NOMO-1 treated with dmso at 0.1 percent for 144 hours (cell line): Measurements from ENCODE around the gene BRD1.

Source experiments
- DNase-seq: peaks from one replicate; lab custom pipeline; 2025; ENCODE audit not compliant: unreplicated experiment; lab: John Stamatoyannopoulos, UW

The BRD1 gene

DNA sequence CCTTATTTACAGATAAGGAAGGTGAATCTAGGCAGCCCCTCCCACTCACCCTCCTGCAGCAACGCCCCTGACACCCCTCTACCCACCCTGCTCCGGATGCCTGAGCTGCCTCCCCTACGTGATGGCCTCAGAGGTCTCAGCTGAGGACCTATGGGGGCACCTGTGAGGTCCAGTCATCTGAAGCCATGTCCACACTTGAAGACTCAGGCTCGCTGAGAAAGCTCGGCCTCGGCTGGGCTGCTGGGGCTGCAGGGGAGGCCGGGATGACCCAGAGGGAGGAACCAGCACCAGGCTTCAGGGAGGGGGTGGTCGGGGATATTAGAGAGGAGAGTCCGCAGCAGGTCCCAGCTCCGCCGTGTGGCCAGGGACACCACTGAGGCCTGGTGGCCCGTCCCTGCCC is 92.8 kb downstream of the BRD1 start:
- no peak for DNase-seq

DNA sequence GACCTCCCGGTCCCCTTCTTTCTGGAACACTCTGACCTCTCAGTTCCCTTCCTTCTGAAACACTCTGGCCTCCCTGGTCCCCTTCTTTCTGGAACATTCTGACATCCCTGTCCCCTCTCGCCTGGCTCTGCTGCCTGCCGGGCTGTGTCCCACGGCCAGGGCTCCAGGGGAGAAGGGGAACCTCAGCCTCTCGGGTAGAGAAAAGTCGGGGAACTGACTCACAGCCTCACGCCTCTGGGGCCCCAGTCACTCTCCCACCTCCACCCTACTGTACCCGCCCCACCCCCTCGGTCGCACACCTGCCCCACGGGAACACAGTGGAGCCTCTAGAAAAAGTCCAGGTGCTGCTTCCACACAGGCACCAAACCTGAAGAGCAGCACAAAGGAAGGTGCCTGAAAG is 93.3 kb downstream of the BRD1 start:
- no peak for DNase-seq

DNA sequence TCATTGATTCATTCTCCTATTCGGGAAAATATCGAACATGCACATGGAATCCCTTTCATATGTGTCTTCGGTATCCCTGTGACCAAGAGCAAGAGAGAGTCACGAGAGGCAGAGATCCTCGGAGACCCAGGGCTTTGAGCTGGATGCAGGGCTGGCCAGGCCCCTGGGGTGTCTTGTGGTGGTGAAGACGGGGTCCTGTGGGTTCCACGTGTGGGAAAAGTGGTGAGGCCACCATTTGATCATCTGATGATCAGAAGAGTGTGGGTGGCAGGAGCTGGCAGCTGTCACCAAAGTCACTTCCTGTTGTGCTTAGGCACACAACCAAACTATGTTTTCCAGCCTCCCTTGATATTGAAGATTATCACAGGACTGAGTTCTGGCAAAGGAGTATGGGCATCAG is 94.0 kb downstream of the BRD1 start:
- no peak for DNase-seq

DNA sequence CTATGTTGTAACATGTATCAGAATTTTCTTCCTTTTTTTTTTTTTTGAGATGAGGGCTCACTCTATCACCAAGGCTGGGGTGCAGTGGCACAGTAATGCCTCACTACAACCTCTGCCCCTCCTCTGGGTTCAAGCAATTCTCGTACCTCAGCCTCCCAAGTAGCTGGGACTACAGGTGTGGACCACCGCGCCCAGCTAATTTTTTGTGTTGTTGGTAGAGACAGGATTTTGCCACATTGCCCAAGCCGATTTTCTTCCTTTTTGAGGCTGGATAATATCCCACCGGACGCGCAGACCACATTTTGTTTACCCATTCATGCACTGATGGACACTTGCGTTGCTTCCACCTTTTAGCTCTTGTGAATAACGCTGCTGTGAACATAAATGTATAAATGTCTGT is 97.0 kb downstream of the BRD1 start:
- no peak for DNase-seq

DNA sequence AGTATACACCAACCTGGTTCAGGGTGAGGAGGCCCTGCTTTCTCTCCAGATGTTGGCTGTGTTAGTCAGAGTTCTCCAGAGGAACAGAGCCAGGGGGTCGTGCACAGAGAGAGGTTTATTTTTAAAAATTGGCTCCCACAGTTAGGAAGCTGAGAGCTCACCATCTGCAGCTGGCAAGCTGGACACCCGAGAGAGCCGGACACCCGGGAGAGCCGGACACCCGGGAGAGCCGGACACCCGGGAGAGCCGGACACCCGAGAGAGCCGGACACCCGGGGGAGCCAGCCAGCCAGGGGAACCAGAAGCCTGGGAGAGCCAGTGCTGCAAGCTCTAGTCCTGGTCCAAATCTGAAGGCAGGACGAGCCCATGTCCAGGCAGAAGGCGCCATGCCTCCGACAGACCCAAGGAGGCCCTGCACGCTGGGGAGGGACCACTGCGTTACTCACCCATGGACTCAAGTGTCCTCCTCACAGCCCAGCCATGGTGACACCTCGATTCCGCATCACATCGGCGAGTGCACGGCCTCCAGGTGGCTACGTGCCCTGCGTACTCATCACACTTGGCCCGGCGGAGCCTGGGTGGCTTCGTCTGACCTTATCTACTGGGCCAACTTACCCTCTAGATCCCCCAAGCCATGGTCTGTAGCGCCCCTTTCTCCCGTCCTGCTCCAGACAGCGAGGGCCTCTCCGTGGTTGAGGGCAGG is 99.0 kb downstream of the BRD1 start:
- DNase-seq, result no peak

DNA sequence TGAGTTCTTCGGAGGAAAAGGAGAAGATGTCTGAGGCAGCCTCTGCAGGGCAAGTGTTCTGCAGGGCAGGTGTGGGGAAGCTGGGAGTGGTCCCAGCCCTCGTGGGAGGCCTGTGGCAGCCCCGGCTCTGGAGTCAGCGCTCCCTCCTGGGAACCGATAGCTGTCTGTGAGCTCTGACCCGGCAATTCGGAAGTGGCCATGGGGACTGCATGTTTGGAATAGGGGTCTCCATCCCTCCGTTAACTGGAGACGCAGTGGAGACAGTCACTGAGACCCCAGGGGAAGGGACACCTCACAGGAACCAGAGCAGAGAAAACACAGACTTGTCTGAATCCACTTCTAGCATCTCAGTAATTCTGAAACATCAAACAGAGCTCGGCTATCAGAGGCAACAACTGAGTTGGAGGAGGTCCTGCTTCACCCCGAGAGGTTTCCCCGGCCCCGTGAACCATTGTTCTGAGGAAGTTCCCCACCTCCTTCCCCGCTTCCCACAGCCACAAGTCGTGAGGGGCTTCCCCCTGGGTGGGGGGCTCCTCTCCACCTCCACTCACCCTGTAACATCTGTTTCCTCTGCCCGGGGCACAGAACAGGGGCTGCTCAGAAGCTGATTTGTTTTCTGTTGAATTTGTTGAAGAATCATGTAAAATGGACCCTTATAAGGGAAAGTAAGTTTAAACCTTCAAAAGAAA is 99.6 kb downstream of the BRD1 start:
- no peak for DNase-seq

DNA sequence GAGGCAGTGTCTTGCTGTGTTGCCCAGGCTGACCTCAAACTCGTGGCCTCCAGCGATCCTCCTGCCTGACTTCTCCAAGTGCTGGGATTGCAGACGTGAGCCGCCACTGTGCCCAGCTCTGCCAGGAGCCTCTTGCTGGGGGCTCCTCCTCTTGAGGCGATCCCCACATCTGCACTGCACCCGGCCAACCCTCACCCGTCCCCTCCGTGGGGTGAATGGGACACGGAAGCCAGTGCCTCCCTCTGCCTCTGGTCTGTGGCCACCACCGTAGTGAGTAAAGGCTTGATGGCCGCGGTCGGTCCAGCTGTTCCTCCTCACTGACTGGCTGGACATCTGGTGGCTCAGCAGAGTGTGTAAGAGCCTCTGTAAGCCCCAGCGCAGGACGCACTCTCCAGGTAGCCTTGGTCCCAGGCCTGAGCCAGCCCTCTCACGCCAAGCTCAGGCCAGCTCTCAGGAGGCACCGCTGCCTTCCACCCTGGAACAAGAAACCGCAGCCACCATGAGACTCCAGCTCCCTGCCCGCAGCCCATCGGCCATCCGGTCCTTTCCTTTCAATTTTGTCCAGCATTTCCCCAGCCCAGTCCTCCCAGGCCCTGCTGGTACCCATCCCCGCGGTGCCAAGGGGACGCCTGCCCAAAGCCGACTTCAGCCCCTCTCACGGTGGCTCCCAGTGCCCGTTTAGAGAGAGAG is 100.3 kb downstream of the BRD1 start:
- no peak for DNase-seq

DNA sequence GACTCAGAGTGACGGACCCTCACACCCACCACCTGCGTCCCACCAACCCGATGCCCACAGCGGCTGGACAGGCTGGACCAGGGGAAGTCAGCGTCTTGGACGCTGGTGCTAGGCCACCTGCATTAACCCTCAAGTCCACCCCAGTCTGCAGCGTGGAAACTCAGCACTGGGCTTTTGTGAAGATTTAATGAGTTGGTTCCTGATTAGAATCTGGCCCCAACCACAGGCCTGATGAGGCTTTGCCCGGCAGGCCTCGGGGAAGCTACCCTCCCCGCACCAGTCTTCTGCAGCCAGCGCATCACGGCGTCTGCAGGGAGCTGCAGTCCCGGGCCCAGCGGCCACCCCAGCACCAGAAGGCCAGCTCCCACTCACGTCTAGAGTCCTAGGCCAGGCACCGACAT is 101.0 kb downstream of the BRD1 start:
- no peak for DNase-seq

DNA sequence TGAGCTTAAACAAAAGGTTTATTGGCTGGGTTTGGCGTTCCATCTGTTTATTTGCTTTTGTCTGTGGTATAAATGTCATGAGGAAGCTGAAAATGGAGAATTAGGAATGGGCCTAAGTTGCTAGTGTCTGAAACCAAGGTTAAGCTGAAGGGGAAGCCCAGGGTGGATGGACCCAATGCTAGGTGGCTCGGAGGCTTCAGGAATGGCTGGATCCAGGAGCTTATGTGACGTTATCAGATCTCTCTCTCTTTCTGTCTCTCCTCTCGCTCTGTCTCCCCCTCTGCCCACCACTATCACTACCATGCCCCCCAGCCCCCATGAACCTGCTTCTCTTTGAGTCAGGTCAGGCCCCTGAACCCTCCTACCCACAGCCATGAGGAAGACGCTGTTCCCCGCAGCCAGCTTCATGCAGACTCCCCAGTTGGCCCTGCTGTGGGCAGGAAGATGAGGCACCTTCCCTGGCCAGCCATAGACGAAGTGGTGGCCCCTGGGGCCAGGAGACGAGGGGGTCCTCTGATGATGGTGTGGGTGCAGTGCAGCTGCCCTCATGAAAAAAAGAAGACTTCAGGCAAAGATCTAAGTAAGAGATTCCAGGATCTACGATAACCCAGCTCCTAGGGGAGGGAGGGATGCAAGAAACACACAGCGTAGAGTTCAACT is 101.5 kb downstream of the BRD1 start:
- DNase-seq, result no peak

DNA sequence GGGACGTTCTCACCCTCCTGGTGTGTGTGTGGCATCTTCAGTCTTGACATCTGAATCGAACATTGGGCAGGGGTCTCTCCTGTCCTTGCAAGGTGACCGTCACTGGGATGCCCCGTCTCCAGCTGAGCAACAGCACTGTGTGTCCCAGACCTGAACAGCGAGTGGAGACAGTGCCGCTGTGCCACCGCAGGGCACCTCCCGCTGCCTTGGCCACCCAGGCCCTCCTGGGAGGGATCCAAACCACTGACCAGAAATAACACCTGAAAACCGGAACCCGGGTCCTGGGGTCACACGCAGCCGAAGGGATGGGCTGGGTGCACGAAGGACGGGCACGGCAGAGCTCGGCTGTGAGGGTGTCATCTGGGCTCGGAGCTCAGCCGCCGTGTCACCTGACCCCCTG is 102.2 kb downstream of the BRD1 start:
- no peak for DNase-seq

DNA sequence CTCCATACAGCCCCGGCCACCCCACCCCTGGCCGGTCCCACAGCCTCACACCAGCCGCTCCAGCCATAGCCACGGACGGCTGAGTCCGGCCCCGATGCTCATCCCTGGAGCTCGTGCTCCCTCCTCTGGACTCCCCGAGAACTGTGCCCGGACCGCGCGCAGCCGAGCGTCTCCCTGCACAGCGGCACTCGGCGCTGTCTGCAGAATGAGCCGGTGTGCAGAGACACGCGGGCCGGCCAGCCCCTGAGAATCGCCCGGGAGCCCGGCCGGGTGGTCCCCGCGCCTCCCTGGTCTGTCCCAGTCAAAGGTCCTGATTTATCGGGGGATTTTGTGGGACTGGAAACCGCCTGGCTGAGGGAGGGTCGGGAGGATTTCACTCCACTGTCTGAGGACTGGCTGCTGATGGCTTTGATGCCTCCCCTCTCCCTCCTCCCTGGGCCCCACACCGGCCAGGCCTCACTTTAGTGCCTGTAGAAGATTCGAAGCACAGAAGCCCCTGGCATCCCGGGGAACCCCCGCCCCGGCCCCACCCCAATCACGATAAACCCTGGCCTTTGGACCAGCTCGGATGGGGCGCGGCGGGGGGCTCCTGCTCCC is 102.7 kb downstream of the BRD1 start:
- peak; percentile 21 for DNase-seq

DNA sequence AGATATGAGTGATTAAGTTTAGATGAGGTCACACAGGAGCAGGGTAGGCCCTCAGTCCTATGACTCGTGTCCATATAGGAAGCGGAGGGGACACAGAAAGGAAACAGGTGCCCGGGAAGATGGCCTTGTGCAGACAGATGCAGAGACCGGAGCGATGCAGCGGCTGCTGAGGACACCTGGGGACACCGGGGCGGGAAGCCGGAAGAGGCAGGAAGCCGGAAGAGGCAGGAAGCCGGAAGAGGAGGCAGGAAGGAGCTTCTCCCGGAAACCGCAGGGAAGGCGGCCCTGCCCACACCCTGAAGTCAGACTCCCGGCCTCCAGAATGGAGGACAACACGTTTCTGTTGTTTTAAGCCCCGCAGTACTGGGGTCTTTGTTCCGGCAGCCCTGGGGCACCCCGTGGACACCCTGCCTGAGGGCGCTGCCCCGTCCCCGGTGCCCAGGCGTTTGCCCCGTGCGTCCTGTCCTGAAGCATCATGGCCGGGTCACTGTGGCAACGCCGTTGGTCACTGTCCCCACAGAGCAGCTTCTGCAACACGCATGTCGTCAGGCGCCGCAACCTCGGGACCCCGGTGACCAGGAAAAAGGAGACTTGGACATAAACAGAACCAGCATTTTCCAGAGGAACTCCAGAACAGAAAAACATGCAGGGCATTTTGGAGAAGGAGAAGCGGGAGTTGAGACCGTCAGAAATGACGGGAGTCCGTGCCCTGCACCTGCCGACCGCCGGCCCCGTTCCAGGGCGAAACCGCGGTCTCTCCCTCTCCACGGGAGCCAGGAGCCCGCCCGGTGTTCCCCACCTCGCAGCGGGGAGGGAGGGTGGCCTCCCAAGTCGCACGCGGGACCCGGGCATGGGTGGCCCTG is 103.4 kb downstream of the BRD1 start:
- DNase-seq, result no peak

DNA sequence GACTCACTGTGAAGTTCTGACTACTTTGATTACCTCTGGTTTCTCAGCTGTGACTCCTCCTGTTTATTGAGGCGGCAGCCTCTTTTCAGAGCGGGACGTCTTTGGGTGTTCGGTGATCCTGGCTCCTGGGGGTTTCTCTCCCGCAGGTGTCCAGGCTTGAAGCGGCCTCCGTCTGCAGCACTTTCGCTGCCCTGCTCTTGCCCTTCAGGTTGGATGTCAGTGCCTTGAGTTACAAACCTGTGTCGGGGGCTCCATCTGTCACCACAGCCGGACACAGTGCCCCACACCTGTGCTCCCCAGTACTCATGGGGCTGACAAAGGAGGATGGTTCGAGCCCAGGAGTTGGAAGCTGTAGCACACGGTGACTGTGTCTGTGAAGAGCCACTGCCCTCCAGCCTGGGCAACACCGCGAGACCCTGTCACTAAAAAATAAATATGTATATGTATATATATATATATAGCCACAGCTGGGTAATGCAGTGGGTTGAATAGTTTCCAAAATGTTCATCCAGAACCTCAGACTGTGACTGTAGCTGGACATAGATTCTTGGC is 104.1 kb downstream of the BRD1 start:
- no peak for DNase-seq
